Astrocyte (in vitro differentiated cells and primary cell): Measurements from ENCODE around the gene UBE2QL1.

ENCODE experiments used
- CTCF ChIP-seq: IDR thresholded peaks from 2 replicates; pipeline ENCODE4 v1.5.1; 2011; ENCODE audit warnings: low read depth, mild to moderate bottlenecking, inconsistent platforms, low read length, moderate library complexity; ENCODE audit not compliant: insufficient read depth
- EZH2 ChIP-seq: IDR thresholded peaks from 2 replicates; pipeline ENCODE4 v1.6.1; 2012; ENCODE audit warnings: mild to moderate bottlenecking, low read length, inconsistent platforms; ENCODE audit not compliant: insufficient read depth

GRCh38 chr5:6492934-6493333 lies 44.3 kb downstream of the UBE2QL1 start:
- TF ChIP-seq EZH2 = no peak
- no peak for TF ChIP-seq CTCF
